Measurements from ENCODE around the gene PYURF. TPM values are rescaled to one million over a fixed set of nuclear protein-coding genes. Genes with fewer than 3 reads are reported as not detected.

PYURF gene
- polyA plus RNA-seq, 1 experiment = 34.9 TPM

DNA sequence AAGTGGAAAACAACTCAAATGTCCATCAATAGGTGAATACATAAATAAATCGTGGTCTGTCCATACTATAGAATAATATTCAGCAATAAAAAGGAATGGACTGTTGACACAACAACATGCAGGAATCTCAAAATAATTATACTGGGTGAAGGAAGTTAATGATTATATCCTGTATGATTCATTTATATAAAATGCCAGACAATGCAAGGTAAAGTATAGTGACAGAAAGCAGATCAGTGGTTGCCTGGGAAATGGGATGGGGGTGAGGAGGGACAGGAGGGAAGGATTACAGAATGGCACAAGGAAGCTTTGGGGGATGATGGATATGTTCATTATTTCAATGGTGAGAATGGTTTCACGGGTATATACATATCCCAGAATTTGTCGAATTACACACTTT lies 12.3 kb downstream of the PYURF start:
- ChIA-PET CTCF (interaction anchor here (1.2 to 11.7 kb wide), 3 partner anchors 133 to 299 kb away, joined by 5 to 125 read pairs (median 28); partner anchors contain the start of gene HERC6), POLR2A (interaction anchor here (0.5 kb wide), 1 partner anchor 641 kb away, joined by 8 read pairs; no protein-coding TSS in a partner anchor)
- TF ChIP-seq, protein P1, sequence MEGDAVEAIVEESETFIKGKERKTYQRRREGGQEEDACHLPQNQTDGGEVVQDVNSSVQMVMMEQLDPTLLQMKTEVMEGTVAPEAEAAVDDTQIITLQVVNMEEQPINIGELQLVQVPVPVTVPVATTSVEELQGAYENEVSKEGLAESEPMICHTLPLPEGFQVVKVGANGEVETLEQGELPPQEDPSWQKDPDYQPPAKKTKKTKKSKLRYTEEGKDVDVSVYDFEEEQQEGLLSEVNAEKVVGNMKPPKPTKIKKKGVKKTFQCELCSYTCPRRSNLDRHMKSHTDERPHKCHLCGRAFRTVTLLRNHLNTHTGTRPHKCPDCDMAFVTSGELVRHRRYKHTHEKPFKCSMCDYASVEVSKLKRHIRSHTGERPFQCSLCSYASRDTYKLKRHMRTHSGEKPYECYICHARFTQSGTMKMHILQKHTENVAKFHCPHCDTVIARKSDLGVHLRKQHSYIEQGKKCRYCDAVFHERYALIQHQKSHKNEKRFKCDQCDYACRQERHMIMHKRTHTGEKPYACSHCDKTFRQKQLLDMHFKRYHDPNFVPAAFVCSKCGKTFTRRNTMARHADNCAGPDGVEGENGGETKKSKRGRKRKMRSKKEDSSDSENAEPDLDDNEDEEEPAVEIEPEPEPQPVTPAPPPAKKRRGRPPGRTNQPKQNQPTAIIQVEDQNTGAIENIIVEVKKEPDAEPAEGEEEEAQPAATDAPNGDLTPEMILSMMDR (IDR thresholded peaks at IDR 0.05; ENCODE audit: insufficient read depth, low read depth, low read length) = no peak
- DNase-seq (ENCODE audit: low read depth) = no peak
- H3K27me3 ChIP-seq (ENCODE audit: control insufficient read depth, insufficient read depth, low read length) = no peaks in the 10 kb centered on the region
- no peaks in the 10 kb centered on the region for H3K36me3 ChIP-seq (ENCODE audit: control insufficient read depth, insufficient read depth, low read length)
- H3K4me3 ChIP-seq (ENCODE audit: low read depth, low read length) = no peak overlapping the region

DNA sequence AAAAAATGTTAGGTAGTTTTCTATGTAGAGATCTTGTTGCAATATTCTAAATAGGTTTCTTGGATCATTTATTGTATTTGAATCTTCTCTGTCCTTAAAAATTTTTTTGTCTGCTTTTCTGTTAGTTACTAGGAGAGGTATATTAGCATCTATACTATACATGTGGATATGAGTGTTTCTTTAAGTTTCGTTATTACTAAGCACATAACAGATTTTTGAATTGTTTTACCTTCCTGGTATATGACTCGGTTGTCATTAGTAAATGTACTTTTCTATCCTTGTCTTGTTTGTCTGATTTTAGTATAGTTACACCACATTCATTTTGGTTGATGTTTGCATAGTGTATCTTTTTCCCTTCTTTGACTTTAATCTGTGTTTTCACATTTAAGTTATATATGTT lies 20.2 kb downstream of the PYURF start:
- Histone ChIP-seq H3K4me3 (ENCODE audit: low read depth, low read length) (no peak overlapping the region), H3K36me3 (ENCODE audit: control insufficient read depth, insufficient read depth, low read length) (no peaks in the 10 kb centered on the region), H3K27me3 (ENCODE audit: control insufficient read depth, insufficient read depth, low read length) (peaks cover 2% of the 10 kb centered on the region; the same call in 1 of the 2 replicates)
- POLR2A ChIA-PET = no interaction called here
- CTCF ChIA-PET = interaction anchor here (1.1 kb wide), 1 partner anchor 12 kb away, joined by 3 read pairs; no protein-coding TSS in a partner anchor
- TF ChIP-seq, protein P1 (IDR thresholded peaks at IDR 0.05; ENCODE audit: insufficient read depth, low read depth, low read length) = no peak
- no peak for DNase-seq (ENCODE audit: low read depth)

DNA sequence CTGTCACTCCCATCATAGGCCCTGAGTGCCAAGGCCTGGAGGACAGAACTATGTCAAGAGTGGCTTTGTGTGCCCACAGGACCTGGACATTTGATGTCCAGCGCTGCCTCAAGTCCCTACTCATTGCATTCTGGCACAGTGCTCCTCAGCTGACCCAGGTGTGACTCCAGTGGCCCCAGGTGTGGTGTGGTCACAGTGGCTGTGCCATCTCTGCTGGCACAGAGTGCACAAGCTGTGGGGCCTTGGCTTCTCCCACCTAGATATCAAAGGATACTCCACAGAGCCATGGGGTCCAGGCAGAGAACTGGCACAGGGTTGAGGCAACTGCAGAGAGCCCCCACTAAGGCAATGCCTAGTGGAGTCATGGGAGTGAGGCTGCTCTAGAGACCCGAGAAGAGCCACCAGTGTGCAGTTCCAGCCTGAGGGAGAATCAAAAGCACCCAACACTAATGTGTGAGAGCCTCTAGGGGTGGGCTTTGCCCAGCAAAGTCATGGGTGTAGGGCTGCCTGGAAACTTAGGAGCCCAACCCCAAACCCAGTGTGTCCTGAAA lies 25.6 kb downstream of the PYURF start:
- DNase-seq (ENCODE audit: low read depth) = no peak
- TF ChIP-seq, protein P1 (IDR thresholded peaks at IDR 0.05; ENCODE audit: insufficient read depth, low read depth, low read length) = no peak
- CTCF ChIA-PET = no interaction called here
- POLR2A ChIA-PET = no interaction called here
- peaks cover 3% of the 10 kb centered on the region; the same call in 1 of the 2 replicates for H3K27me3 ChIP-seq (ENCODE audit: control insufficient read depth, insufficient read depth, low read length)
- H3K4me3 ChIP-seq (ENCODE audit: low read depth, low read length) = no peak overlapping the region
- no peaks in the 10 kb centered on the region for H3K36me3 ChIP-seq (ENCODE audit: control insufficient read depth, insufficient read depth, low read length)

DNA sequence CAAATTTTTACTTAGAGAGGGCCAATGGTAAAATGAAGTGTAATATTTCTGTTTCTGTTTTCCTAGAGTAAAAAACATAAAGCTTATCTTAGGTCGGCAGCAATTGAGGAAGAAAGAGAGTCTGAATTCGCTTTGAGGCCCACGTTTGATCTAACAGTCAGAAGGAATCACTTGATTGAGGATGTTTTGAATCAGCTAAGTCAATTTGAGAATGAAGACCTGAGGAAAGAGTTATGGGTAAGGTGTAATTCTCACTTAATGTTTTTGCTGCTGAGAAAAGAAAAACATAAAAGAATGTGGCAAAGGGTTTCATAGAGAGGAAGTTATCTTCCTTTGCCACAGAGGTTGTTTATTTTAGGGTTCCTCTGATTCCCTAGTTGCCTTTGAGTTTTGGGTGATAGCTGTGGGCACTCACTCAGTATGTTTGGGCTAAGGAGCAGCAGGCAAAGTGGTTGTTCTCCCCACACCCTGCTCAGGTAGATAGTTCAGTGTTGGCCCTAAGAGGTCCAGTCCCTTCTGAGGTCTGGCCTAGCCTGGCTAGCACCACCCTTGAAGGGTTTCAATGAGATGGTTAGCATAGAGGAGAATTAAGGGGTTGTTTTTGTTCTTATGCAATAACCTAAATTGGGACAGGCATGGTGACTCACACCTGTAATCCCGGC lies 34.3 kb downstream of the PYURF start:
- H3K27me3 ChIP-seq (ENCODE audit: control insufficient read depth, insufficient read depth, low read length) = no peaks in the 10 kb centered on the region
- TF ChIP-seq, protein P1 (IDR thresholded peaks at IDR 0.05; ENCODE audit: insufficient read depth, low read depth, low read length) = no peak
- DNase-seq (ENCODE audit: low read depth) = no peak
- H3K4me3 ChIP-seq (ENCODE audit: low read depth, low read length) = no peak overlapping the region
- no peaks in the 10 kb centered on the region for H3K36me3 ChIP-seq (ENCODE audit: control insufficient read depth, insufficient read depth, low read length)
- ChIA-PET POLR2A (no interaction called here), CTCF (interaction anchor here (0.6 to 0.7 kb wide), 2 partner anchors 25 to 265 kb away, joined by 3 read pairs; no protein-coding TSS in a partner anchor)

DNA sequence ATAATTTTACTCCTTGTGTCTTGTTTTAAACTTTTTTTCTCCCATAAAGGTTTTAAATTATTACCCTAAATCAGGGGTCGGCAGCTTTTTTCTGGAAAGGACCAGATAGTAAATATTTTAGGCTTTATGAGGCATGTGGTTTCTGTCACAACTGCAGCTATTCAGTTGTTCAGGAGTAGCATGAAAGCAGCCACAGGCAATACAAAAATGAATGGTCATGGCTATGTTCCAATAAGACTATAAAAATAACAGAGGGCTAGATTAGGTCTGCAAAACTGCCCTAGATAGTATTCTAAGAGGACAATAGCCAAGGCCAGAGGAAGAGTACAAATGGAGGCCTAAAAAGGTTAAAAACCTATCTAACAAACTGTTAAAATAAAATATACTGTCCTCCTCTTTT lies 42.0 kb downstream of the PYURF start:
- ChIA-PET CTCF (interaction anchor here (1.1 kb wide), 1 partner anchor 26 kb away, joined by 3 read pairs; no protein-coding TSS in a partner anchor), POLR2A (no interaction called here)
- DNase-seq (ENCODE audit: low read depth) = peak; percentile 9
- Histone ChIP-seq H3K27me3 (ENCODE audit: control insufficient read depth, insufficient read depth, low read length) (no peaks in the 10 kb centered on the region), H3K4me3 (ENCODE audit: low read depth, low read length) (no peak overlapping the region), H3K36me3 (ENCODE audit: control insufficient read depth, insufficient read depth, low read length) (no peaks in the 10 kb centered on the region)
- TF ChIP-seq, protein P1 (IDR thresholded peaks at IDR 0.05; ENCODE audit: insufficient read depth, low read depth, low read length) = no peak

Measured in BJ (cell line).